Erythroblast (primary cell): ENCODE measurements around the gene NHLH1.

ENCODE experiments used
- GATA1 ChIP-seq: IDR thresholded peaks from 2 replicates; pipeline ENCODE4 v1.6.1; 2011; ENCODE audit warnings: low read depth, mild to moderate bottlenecking, control low read depth, low read length, moderate library complexity
- POLR2A ChIP-seq: IDR thresholded peaks from 2 replicates; pipeline ENCODE4 v1.6.1; 2011; ENCODE audit warnings: mild to moderate bottlenecking, low read length

GRCh38 chr1:160367516-160367900 lies 637 bp downstream of the NHLH1 start:
- TF ChIP-seq POLR2A (no peak), GATA1 (no peak)
